Ovary (tissue), 9 donors: ENCODE measurements around the gene GAL3ST2. TPM values are rescaled to one million over a fixed set of nuclear protein-coding genes. Genes with fewer than 3 reads are reported as not detected.
"Not testable (repeated sequence)": the region's sequence is repeated elsewhere in the genome, so short reads cannot be mapped to it uniquely, and the experiment has no call there.

Experiments used
- DNase-seq, 5 donors: peaks; one replicate each; pipeline ENCODE4 v3.0.0-alpha.2; 2019 to 2020
- H3K27ac ChIP-seq, 2 donors: fragments of 200-600 bp; one replicate each; pipeline versions ENCODE4 v1.5.1 to v1.8.0; 2019 to 2022
- H3K27me3 ChIP-seq: fragments of 200-600 bp; one replicate; pipeline ENCODE4 v1.8.0; 2022
- H3K36me3 ChIP-seq: fragments of 200-600 bp; sonication (generic); one replicate; pipeline ENCODE4 v1.5.1; 2019
- H3K4me1 ChIP-seq: one replicate; pipeline ENCODE4 v1.8.1; 2013; ENCODE audit warnings: mild to moderate bottlenecking, moderate library complexity; ENCODE audit not compliant: insufficient read depth
- H3K4me3 ChIP-seq: fragments of 200-600 bp; sonication (generic); one replicate; pipeline ENCODE4 v1.5.1; 2017
- H3K9me3 ChIP-seq, 2 donors: fragments of 200-600 bp in 1 of 2; sonication (generic) in 1 of 2; one replicate each; pipeline versions ENCODE4 v1.5.1 to v1.8.1; 2013 to 2019; ENCODE audit warnings: mild to moderate bottlenecking in 1 of 2, moderate library complexity in 1 of 2
- EP300 ChIP-seq: sonication (generic); formaldehyde crosslinking; IDR thresholded peaks from one replicate; pipeline ENCODE4 v1.6.1; 2017; ENCODE audit warnings: antibody characterized with exemption
- POLR2A ChIP-seq: fragments of 450-650 bp; IDR thresholded peaks from one replicate; pipeline ENCODE4 v1.6.1; 2017; ENCODE audit warnings: antibody characterized with exemption, mild to moderate bottlenecking, moderate library complexity
- WGBS, 3 donors: extraction: QIAGEN DNeasy Blood & Tissue Kit in 1 of 3; methylation state at CpG; one replicate each; pipeline versions ENCODE4 v1.1.5 to v1.1.7; 2013 to 2017; 5-methylcytosine and 5-hydroxymethylcytosine counted together
- intact Hi-C, 4 donors: fragments of 100-400 bp; cut with DNase I; formaldehyde crosslinking; loops; one replicate each; pipeline versions ENCODE4 v1.11.0 to v1.15.1; 2022 to 2023
- polyA plus RNA-seq, 2 donors: library from polyadenylated mRNA; stranded (reverse); fragments of 200-250 nt in 1 of 2; fragments of 350-450 nt in 1 of 2; fragmentation: Illumina TruSeq in 1 of 2; extraction: RNeasy Lipid Tissue Mini Kit (QIAGEN cat#74804) in 1 of 2; gene quantifications; one replicate each; pipeline ENCODE4 v1.2.3, GENCODE V29; 2013 to 2014
- total RNA-seq, 7 donors: library from RNA; depleted of rRNA in 2 of 7; stranded (reverse); fragments of >200 nt in 2 of 7; fragmentation: NEBNext Ultra II Directional in 3 of 7; extraction: Animal tissue kit (Norgen Biotek cat#: 25700) in 3 of 7; gene quantifications; one replicate each; pipeline versions ENCODE4 v1.1.0 to v1.2.4, GENCODE V29; 2016 to 2023
- TF ChIP-seq, protein P1 (sequence below), 3 donors: fragments of 450-650 bp in 2 of 3; fragments of 200-600 bp in 1 of 3; IDR thresholded peaks; one replicate each; pipeline versions ENCODE4 v1.5.1 to v1.8.0; 2016 to 2022; ENCODE audit warnings: antibody characterized with exemption in 3 of 3, mild to moderate bottlenecking in 1 of 3
- donor health status: DM: no; HTN: no; CAD: no; lungs with moderate emphysema.
- donor health status: DM: no; HTN: no; CAD: no.
- donor health status: Bipolar disorder and iron deficiency.
- donor health status: DM: yes; HTN: yes; CAD: no.
- donor health status: DM: no; HTN: no; CAD: no.
- donor health status: DM: yes; HTN: yes; CAD: no.

GAL3ST2 gene
- total and polyA plus RNA-seq, 9 donors = 0.05 to 4.3 (median 0.57) TPM; not detected in 3

DNA sequence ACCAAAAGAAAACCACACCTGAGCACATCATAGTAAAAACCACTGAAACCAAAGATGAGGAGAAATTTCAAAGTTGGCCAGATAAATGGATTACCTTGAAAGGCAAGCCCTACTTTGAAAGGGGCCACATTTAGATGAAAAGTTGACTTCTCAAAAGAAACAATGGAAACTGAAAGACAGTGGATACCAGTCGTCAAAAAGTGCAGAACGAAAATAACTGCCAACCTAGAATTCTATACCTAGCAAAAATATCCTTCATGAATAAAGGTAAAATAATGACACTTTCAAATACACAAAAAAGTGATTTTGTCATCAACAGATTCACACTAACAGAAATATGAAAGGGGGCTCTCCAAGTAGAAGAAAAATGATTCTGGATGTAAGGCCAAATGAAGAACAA, 50.8 kb downstream of the GAL3ST2 start:
- no peaks in the 10 kb centered on the region for H3K36me3 ChIP-seq
- 78 to 85% (median 83%) methylated on average over 2 of the region's 2 CpGs for WGBS, 3 donors
- intact Hi-C loops = no loop called here
- no peaks in the 10 kb centered on the region for H3K27me3 ChIP-seq
- no peak for DNase-seq
- no peak for TF ChIP-seq POLR2A
- TF ChIP-seq, protein P1, sequence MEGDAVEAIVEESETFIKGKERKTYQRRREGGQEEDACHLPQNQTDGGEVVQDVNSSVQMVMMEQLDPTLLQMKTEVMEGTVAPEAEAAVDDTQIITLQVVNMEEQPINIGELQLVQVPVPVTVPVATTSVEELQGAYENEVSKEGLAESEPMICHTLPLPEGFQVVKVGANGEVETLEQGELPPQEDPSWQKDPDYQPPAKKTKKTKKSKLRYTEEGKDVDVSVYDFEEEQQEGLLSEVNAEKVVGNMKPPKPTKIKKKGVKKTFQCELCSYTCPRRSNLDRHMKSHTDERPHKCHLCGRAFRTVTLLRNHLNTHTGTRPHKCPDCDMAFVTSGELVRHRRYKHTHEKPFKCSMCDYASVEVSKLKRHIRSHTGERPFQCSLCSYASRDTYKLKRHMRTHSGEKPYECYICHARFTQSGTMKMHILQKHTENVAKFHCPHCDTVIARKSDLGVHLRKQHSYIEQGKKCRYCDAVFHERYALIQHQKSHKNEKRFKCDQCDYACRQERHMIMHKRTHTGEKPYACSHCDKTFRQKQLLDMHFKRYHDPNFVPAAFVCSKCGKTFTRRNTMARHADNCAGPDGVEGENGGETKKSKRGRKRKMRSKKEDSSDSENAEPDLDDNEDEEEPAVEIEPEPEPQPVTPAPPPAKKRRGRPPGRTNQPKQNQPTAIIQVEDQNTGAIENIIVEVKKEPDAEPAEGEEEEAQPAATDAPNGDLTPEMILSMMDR (IDR thresholded peaks at IDR 0.05) = no peak
- no peak for TF ChIP-seq EP300
- no peaks in the 10 kb centered on the region for H3K4me1 ChIP-seq
- H3K9me3 ChIP-seq = no peaks in the 10 kb centered on the region
- H3K4me3 ChIP-seq = no peak overlapping the region
- H3K27ac ChIP-seq = no peak overlapping the region

DNA sequence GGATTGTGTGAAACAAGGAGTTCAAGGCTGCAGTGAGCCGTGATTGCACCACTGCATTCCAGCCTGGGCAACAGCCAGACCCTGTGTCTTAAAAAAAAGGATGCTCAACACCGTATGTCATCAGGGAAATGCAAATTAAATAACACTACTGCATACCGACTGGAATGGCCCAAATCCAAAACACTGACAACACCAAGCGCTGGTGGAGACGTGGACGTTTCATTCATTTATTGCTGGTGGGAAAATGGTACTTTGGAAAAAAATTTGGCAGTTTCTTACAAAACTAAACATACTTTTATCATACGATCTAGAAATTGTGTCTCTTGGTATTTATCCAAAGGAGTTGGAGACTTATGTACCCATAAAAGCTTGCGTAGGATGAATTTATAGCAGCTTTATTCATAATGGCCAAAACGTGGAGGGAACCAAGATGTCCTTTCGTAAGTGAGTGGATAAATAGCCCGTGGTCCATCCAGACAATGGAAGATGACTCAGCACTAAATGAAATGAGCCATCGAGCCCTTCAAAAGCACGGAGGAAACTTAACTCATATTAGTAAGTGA, 56.6 kb downstream of the GAL3ST2 start:
- Histone ChIP-seq H3K27me3 (no peaks in the 10 kb centered on the region), H3K36me3 (no peaks in the 10 kb centered on the region), H3K4me1 (no peaks in the 10 kb centered on the region), H3K9me3 (no peaks in the 10 kb centered on the region), H3K27ac (no peak overlapping the region), H3K4me3 (no peak overlapping the region)
- TF ChIP-seq, protein P1 (IDR thresholded peaks at IDR 0.05) = no peak
- TF ChIP-seq POLR2A (no peak), EP300 (no peak)
- intact Hi-C loops = no loop called here
- DNase-seq = no peak
- WGBS, 3 donors = 29 to 34% (median 31%) methylated on average over 13 of the region's 13 CpGs

DNA sequence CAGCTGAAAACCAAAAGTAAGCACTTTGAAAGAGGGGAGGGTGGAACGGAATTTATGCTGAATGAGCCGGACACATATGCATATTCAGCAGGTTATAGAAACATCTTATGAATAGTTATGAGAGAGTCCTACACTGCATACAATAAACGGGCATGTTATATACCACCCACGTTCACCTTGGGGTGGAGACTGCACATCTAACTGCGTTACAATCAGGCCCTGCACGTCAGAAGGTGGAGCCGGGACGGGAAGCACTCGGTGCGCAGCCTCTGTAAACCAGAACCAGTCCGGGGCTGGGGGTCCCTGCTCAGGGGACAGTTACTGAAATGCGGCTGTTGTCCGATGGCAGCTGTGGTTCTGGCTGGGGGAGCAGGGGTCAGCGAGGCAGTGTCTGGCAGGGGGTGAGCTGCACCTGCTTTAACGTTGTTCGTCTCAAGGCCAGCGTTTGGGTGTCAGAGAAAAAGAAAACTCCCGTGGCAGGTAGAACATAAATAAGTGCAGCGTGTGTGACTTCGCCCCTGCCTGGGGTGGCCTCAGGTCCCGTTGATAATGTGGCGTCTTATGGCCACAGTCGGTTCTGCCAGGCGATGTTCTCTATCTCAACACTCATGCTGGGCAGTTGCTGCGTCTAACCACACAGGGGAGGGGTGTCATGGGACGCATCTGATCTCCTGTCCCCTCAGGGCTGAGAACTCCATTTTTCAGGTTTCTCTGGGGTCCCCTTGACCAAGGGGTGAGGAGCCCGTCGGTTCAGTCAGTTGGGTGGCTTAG, 57.3 kb downstream of the GAL3ST2 start:
- intact Hi-C loops, H3K4me1 ChIP-seq, H3K9me3 ChIP-seq, H3K27ac ChIP-seq, H3K36me3 ChIP-seq, H3K27me3 ChIP-seq, DNase-seq, H3K4me3 ChIP-seq: not testable (repeated sequence)
- WGBS, 3 donors = 69 to 84% (median 75%) methylated on average over 27 to 28 of the region's 28 CpGs

DNA sequence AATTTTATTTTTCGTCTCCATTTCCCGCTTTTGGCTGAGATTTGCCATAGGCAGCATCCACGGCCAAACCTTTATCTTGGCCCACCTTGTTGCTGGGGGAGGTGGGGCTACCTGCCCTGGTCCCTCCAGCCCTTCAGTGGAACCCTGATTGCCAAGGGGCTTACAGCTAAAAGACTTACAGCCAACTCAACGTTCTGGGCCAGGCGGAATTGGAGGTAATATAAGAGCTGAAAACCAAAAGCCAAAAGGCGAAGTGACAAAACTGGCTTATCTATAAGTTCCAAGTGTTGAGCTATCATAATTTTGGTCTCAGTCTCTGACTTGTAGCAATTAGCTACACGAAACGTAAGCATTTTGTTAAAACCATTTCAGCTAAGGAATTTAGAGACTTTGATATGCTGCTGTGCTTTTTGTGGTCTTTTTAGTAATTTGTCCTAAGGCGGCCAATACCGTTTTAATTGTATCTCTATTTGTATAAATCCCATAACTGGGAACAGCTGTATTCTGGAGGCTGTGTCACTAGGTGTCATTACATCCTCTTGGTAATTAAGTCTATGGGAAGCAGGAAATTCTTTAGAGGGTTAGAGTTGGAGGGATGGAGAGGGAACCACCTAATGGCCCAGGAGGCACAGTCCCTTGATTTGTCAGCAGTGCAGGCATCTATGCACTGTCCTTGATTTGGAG, 58.0 kb downstream of the GAL3ST2 start:
- no peaks in the 10 kb centered on the region for H3K9me3 ChIP-seq
- TF ChIP-seq, protein P1 (IDR thresholded peaks at IDR 0.05) = no peak
- TF ChIP-seq POLR2A = no peak
- TF ChIP-seq EP300 = no peak
- WGBS, 3 donors = 78 to 83% (median 83%) methylated on average over 10 of the region's 10 CpGs
- no peak for DNase-seq
- intact Hi-C loops = no loop called here
- H3K4me1 ChIP-seq = no peaks in the 10 kb centered on the region
- H3K27ac ChIP-seq = no peak overlapping the region
- no peaks in the 10 kb centered on the region for H3K27me3 ChIP-seq
- H3K4me3 ChIP-seq = no peak overlapping the region
- no peaks in the 10 kb centered on the region for H3K36me3 ChIP-seq

DNA sequence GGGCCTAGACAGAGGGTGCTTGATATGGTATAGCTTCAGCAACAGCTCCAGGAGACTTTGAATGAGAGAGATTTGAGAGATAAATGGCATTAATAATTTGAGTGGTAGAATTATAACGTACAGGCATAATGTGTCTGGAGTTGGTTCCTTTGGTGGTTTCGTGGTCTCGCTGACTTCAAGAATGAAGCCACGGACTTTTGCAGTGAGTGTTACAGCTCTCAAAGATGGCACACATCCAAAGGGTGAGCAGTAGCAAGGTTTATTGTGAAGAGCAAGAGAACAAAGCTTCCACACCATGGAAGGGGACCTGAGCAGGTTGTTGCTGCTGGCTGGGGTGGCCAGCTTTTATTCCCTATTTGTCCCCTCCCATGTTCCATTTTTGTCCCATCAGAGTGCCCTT, 59.0 kb downstream of the GAL3ST2 start:
- H3K27ac ChIP-seq = no peak overlapping the region
- WGBS, 3 donors = 69 to 87% (median 71%) methylated on average over 4 of the region's 4 CpGs
- no peaks in the 10 kb centered on the region for H3K4me1 ChIP-seq
- no peaks in the 10 kb centered on the region for H3K9me3 ChIP-seq
- H3K4me3 ChIP-seq = no peak overlapping the region
- H3K27me3 ChIP-seq = no peaks in the 10 kb centered on the region
- DNase-seq = no peak
- TF ChIP-seq POLR2A (no peak), EP300 (no peak)
- TF ChIP-seq, protein P1 (IDR thresholded peaks at IDR 0.05) = no peak
- no peaks in the 10 kb centered on the region for H3K36me3 ChIP-seq
- intact Hi-C loops = no loop called here
